IMR-90 (cell line): Measurements from ENCODE around the gene FERMT2. TPM values are rescaled to one million over a fixed set of nuclear protein-coding genes. Genes with fewer than 3 reads are reported as not detected.

Experiments
- ATAC-seq: fragments of 200-7000 bp; cut with Tn5 transposase; 2 replicates; pipeline ENCODE4 v1.9.1; 2020; ENCODE audit warnings: low read depth, mild to moderate bottlenecking, moderate library complexity
- BruUV-seq: library from RNA; stranded (reverse); fragments of 400-500 nt; replicated peaks from 2 replicates; lab custom pipeline; 2021; lab: Mats Ljungman, UMichigan
- CTCF ChIA-PET: fragments of 300-600 bp; formaldehyde crosslinking; extraction: SDS; loops from one replicate; lab custom pipeline; 2021; ENCODE audit warnings: antibody characterized with exemption; lab: Yijun Ruan, JAX
- POLR2A ChIA-PET: fragments of 300-600 bp; sonication (Branson Sonifier 250); formaldehyde crosslinking; loops from one replicate; lab custom pipeline; 2022; ENCODE audit warnings: antibody characterized with exemption; ENCODE audit not compliant: unreplicated experiment; lab: Charles Lee
- DNase-seq: peaks from one replicate; pipeline ENCODE4 v3.0.0; 2013
- H2AFZ ChIP-seq: replicated peaks from 2 replicates; pipeline ENCODE3; 2013; ENCODE audit warnings: low read length, mild to moderate bottlenecking; ENCODE audit not compliant: poor library complexity
- H2AK5ac ChIP-seq: 2 replicates; pipeline ENCODE4 v1.6.1; 2013; ENCODE audit warnings: low read depth, low read length, inconsistent platforms
- H2AK9ac ChIP-seq: replicated peaks from 2 replicates; pipeline ENCODE3; 2013; ENCODE audit warnings: mild to moderate bottlenecking, low read depth, low read length, moderate library complexity; ENCODE audit not compliant: poor library complexity
- H2BK120ac ChIP-seq: 2 replicates; pipeline ENCODE4 v1.6.1; 2013; ENCODE audit warnings: low read depth, low read length, inconsistent platforms
- H2BK15ac ChIP-seq: 3 replicates; pipeline ENCODE4 v1.6.1; 2013; ENCODE audit warnings: low read depth, low read length, inconsistent platforms
- H2BK20ac ChIP-seq: 2 replicates; pipeline ENCODE4 v1.6.1; 2013; ENCODE audit warnings: low read depth, mild to moderate bottlenecking, inconsistent platforms, low read length, moderate library complexity
- H2BK5ac ChIP-seq: 2 replicates; pipeline ENCODE4 v1.6.1; 2013; ENCODE audit warnings: mild to moderate bottlenecking, low read depth, low read length, inconsistent platforms; ENCODE audit not compliant: poor library complexity, severe bottlenecking
- H3K14ac ChIP-seq: replicated peaks from 2 replicates; pipeline ENCODE4 v1.6.1; 2013; ENCODE audit warnings: low read depth, low read length, inconsistent platforms
- H3K18ac ChIP-seq: 2 replicates; pipeline ENCODE4 v1.6.1; 2013; ENCODE audit warnings: low read depth, low read length, control low read depth
- H3K23ac ChIP-seq: 2 replicates; pipeline ENCODE4 v1.6.1; 2013; ENCODE audit warnings: low read depth, low read length, inconsistent platforms
- H3K27ac ChIP-seq: 2 replicates; pipeline ENCODE4 v1.5.1; 2013; ENCODE audit warnings: mild to moderate bottlenecking, control low read depth, low read length; ENCODE audit not compliant: insufficient read depth
- H3K27me3 ChIP-seq: 2 replicates; pipeline ENCODE4 v1.6.1; 2013; ENCODE audit warnings: low read length; ENCODE audit not compliant: control insufficient read depth, insufficient read depth
- H3K36me3 ChIP-seq: 2 replicates; pipeline ENCODE4 v1.6.1; 2013; ENCODE audit warnings: low read length, mixed read lengths; ENCODE audit not compliant: control insufficient read depth, insufficient read depth
- H3K4ac ChIP-seq: 2 replicates; pipeline ENCODE4 v1.6.1; 2013; ENCODE audit warnings: low read depth, low read length, inconsistent platforms
- H3K4me1 ChIP-seq: 2 replicates; pipeline ENCODE4 v1.6.1; 2013; ENCODE audit warnings: low read length, mixed read lengths; ENCODE audit not compliant: control insufficient read depth, insufficient read depth
- H3K4me2 ChIP-seq: 2 replicates; pipeline ENCODE4 v1.6.1; 2013; ENCODE audit warnings: low read depth, mild to moderate bottlenecking, control low read depth, low read length, moderate library complexity
- H3K4me3 ChIP-seq: 2 replicates; pipeline ENCODE4 v1.5.1; 2013; ENCODE audit warnings: low read depth, mild to moderate bottlenecking, control low read depth, low read length, moderate library complexity; ENCODE audit not compliant: insufficient read depth
- H3K56ac ChIP-seq: 2 replicates; pipeline ENCODE4 v1.6.1; 2013; ENCODE audit warnings: low read length, inconsistent platforms; ENCODE audit not compliant: insufficient read depth; ENCODE audit errors: extremely low read depth
- H3K79me1 ChIP-seq, 2 experiments: 2 replicates each; pipeline ENCODE4 v1.6.1; 2013; ENCODE audit warnings: low read length in 2 of 2, inconsistent platforms in 1 of 2, low read depth in 1 of 2
- H3K9ac ChIP-seq: 2 replicates; pipeline ENCODE4 v1.6.1; 2013; ENCODE audit warnings: low read depth, low read length, control low read depth
- H3K9me1 ChIP-seq: 2 replicates; pipeline ENCODE4 v1.6.1; 2013; ENCODE audit warnings: low read length, inconsistent platforms; ENCODE audit not compliant: insufficient read depth
- H3K9me3 ChIP-seq: 2 replicates; pipeline ENCODE4 v1.6.1; 2013; ENCODE audit warnings: low read length; ENCODE audit not compliant: control insufficient read depth, insufficient read depth
- H4K20me1 ChIP-seq: 2 replicates; pipeline ENCODE4 v1.6.1; 2013; ENCODE audit warnings: low read length, inconsistent platforms; ENCODE audit not compliant: insufficient read depth
- H4K5ac ChIP-seq: 2 replicates; pipeline ENCODE4 v1.6.1; 2013; ENCODE audit warnings: mild to moderate bottlenecking, low read depth, low read length, control low read depth
- H4K8ac ChIP-seq, 2 experiments: 2 replicates each; pipeline ENCODE4 v1.6.1; 2013; ENCODE audit warnings: low read depth in 2 of 2, low read length in 2 of 2, control low read depth in 1 of 2, inconsistent platforms in 1 of 2
- H4K91ac ChIP-seq: 2 replicates; pipeline ENCODE4 v1.6.1; 2013; ENCODE audit warnings: low read depth, low read length, inconsistent platforms; ENCODE audit not compliant: insufficient read depth
- CEBPB ChIP-seq: IDR thresholded peaks from 2 replicates; pipeline ENCODE4 v1.6.1; 2012; ENCODE audit warnings: low read depth, low read length, improper control_type of control experiment
- FOS ChIP-seq: fragments of 150-350 bp; IDR thresholded peaks from 2 replicates; pipeline ENCODE4 v1.6.1; 2016; ENCODE audit warnings: low read depth, low read length
- WGBS, 2 experiments: methylation state at CpG; one replicate each; pipeline versions ENCODE4 v1.1.5 to v1.1.7; 2013; ENCODE audit warnings: missing lambda C conversion rate in 2 of 2; ENCODE audit not compliant: insufficient read length in 1 of 2; ENCODE audit errors: extremely low coverage in 2 of 2; 5-methylcytosine and 5-hydroxymethylcytosine counted together
- dilution Hi-C: fragments of 300-500 bp; cut with HindIII; formaldehyde crosslinking; loops from one replicate; pipeline ENCODE4 v1.14.3; 2018; ENCODE audit warnings: low sequenced_read_pairs; ENCODE audit not compliant: unreplicated experiment
- in situ Hi-C: fragments of 300-500 bp; cut with MboI; formaldehyde crosslinking; loops from 3 replicates; pipeline ENCODE4 v1.14.3; 2019; ENCODE audit warnings: low sequenced_read_pairs, inconsistent platforms, mixed read lengths
- intact Hi-C: fragments of 100-400 bp; cut with micrococcal nuclease; formaldehyde crosslinking; loops from 2 replicates; pipeline ENCODE4 v1.10.0; 2022
- polyA plus RNA-seq, 3 experiments: library from polyadenylated mRNA; depleted of rRNA; stranded (reverse); fragments of >200 nt; gene quantifications; 2 replicates each; pipeline ENCODE4 v1.2.3, GENCODE V29; 2012; ENCODE audit warnings: low replicate concordance in 1 of 3
- total RNA-seq: library from RNA; depleted of rRNA; stranded (reverse); fragments of >200 nt; gene quantifications from 2 replicates; pipeline ENCODE4 v1.2.3, GENCODE V29; 2012

Gene FERMT2
- total and polyA plus RNA-seq, 2 of the 4 experiments (the other 2 are of a cell fraction): 131 to 217 TPM

DNA sequence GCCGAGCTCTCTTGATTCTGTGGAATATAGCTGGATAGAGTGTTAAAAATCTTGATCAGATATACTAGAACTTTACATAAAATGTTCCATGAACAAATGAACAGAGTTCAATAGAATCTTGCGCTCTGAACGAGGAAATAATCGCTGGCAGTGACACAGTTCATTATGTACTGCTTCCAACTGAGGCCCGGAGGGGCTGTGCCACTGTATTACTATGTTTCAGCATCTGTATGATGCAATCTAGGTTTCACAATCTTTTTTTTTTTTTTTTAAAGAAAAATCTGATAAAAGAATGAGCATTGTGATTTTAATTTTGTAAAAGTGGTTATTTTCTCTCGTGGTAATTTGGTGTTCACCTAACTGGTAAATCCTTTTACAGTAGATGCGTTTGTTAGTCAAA lies 77.2 kb downstream of the FERMT2 start:
- Histone ChIP-seq H3K14ac (no peak overlapping the region), H3K27me3 (no peaks in the 10 kb centered on the region), H2AFZ (no peak overlapping the region), H4K8ac (peak overlapping the region; percentile 4 to 24; a peak in 2 of 4 replicates), H2BK20ac (no peak overlapping the region), H3K9me1 (peaks cover 8% of the 10 kb centered on the region), H3K9me3 (no peaks in the 10 kb centered on the region), H2BK120ac (no peak overlapping the region), H2AK9ac (no peak overlapping the region), H3K4me3 (no peak overlapping the region), H3K4me1 (peaks cover 11% of the 10 kb centered on the region), H2AK5ac (no peak overlapping the region), H3K27ac (peak overlapping the region; percentile 51; the same call in 1 of the 2 replicates), H4K5ac (no peak overlapping the region), H3K79me1 (peaks cover 39 to 68% of the 10 kb centered on the region in 2 experiments), H4K20me1 (peaks cover 4% of the 10 kb centered on the region; the same call in 1 of the 2 replicates), H3K56ac (no peak overlapping the region), H4K91ac (no peak overlapping the region), H3K18ac (no peak overlapping the region), H2BK5ac (peak overlapping the region; percentile 86), H3K9ac (peak overlapping the region; percentile 42; the same call in 1 of the 2 replicates), H3K4ac (0 out of 2 replicates have a peak overlapping the region, but pooled peaks have one; percentile 42), H3K23ac (no peak overlapping the region), H2BK15ac (no peak overlapping the region), H3K4me2 (peak overlapping the region; percentile 21; the same call in 1 of the 2 replicates), H3K36me3 (peaks cover 54% of the 10 kb centered on the region)
- ChIA-PET POLR2A (no interaction called here), CTCF (interaction anchor here (0.6 kb wide), 1 partner anchor 47 kb away, joined by 6 read pairs; no protein-coding TSS in a partner anchor)
- no TSS peak for BruUV-seq
- dilution Hi-C loops (no loop called here), intact Hi-C loops (no loop called here), in situ Hi-C loops (no loop called here)
- no peak; the same call in 1 of the 2 replicates for TF ChIP-seq FOS
- peak; percentile 96 for TF ChIP-seq CEBPB
- ATAC-seq (peak; percentile 19; the same call in 1 of the 2 replicates), DNase-seq (peak; percentile 56)
- 40% methylated on average over 3 of the region's 7 CpGs; no CpG with 5 or more reads in 1 of the 2 experiments for WGBS, 2 experiments
